Spleen (tissue), 7 donors: Measurements from ENCODE around the gene HACD1.

Source experiments
- POLR2A ChIP-seq, 3 donors: fragments of 450-650 bp; IDR thresholded peaks; one replicate each; pipeline ENCODE4 v1.5.1; 2017; ENCODE audit warnings: antibody characterized with exemption in 3 of 3, mild to moderate bottlenecking in 1 of 3
- TF ChIP-seq, protein P1 (sequence below), 11 experiments: fragments of 200-600 bp in 7 of 11; fragments of 450-650 bp in 4 of 11; sonication (generic) in 4 of 11; IDR thresholded peaks in 8 of 11; conservative IDR thresholded peaks in 3 of 11; 1 replicate in 7 of 11; 2 replicates in 4 of 11; pipeline versions ENCODE4 v1.4.0 to v1.8.0; 2016 to 2021; ENCODE audit warnings: antibody characterized with exemption in 11 of 11, inconsistent platforms in 4 of 11, mild to moderate bottlenecking in 1 of 11
- donor health status: DM: no; HTN: no; CAD: no; lungs with moderate emphysema.
- donor health status: DM: no; HTN: no; CAD: no.
- donor health status: DM: no; HTN: no; CAD: no.

GRCh38 chr10:17637869-17638268 lies 20.7 kb upstream of the HACD1 start:
- TF ChIP-seq, protein P1, sequence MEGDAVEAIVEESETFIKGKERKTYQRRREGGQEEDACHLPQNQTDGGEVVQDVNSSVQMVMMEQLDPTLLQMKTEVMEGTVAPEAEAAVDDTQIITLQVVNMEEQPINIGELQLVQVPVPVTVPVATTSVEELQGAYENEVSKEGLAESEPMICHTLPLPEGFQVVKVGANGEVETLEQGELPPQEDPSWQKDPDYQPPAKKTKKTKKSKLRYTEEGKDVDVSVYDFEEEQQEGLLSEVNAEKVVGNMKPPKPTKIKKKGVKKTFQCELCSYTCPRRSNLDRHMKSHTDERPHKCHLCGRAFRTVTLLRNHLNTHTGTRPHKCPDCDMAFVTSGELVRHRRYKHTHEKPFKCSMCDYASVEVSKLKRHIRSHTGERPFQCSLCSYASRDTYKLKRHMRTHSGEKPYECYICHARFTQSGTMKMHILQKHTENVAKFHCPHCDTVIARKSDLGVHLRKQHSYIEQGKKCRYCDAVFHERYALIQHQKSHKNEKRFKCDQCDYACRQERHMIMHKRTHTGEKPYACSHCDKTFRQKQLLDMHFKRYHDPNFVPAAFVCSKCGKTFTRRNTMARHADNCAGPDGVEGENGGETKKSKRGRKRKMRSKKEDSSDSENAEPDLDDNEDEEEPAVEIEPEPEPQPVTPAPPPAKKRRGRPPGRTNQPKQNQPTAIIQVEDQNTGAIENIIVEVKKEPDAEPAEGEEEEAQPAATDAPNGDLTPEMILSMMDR (IDR thresholded peaks at IDR 0.05 in 8 of 11, conservative IDR thresholded peaks at IDR 0.05 in 3 of 11), result no peak
- TF ChIP-seq POLR2A (IDR thresholded peaks at IDR 0.05), result no peak
